Loucy (cell line): Measurements from ENCODE around the gene OGA.

ENCODE experiments used
- H2AFZ ChIP-seq: fragments of 200-600 bp; sonication (generic); 2 replicates; pipeline ENCODE4 v1.6.0; 2016; ENCODE audit warnings: antibody characterized with exemption, mild to moderate bottlenecking, low read length, moderate library complexity
- H3F3A ChIP-seq: fragments of 200-600 bp; 2 replicates; pipeline ENCODE4 v1.6.0; 2016; ENCODE audit warnings: antibody characterized with exemption, low read depth, mild to moderate bottlenecking
- H3K27me3 ChIP-seq: fragments of 200-600 bp; sonication (generic); 2 replicates; pipeline ENCODE4 v1.6.1; 2014; ENCODE audit warnings: low read length, mild to moderate bottlenecking; ENCODE audit not compliant: insufficient read depth, poor library complexity, severe bottlenecking
- H3K36me3 ChIP-seq: fragments of 200-600 bp; sonication (generic); 2 replicates; pipeline ENCODE4 v1.6.1; 2016; ENCODE audit warnings: low read length; ENCODE audit not compliant: insufficient read depth
- H3K4me1 ChIP-seq: fragments of 200-600 bp; sonication (generic); 2 replicates; pipeline ENCODE4 v1.5.1; 2014; ENCODE audit warnings: low read length, mild to moderate bottlenecking; ENCODE audit not compliant: insufficient read depth, poor library complexity, severe bottlenecking
- H3K4me2 ChIP-seq: fragments of 200-600 bp; sonication (generic); 2 replicates; pipeline ENCODE4 v1.6.0; 2014; ENCODE audit warnings: antibody characterized with exemption, low read length, low read depth, mild to moderate bottlenecking; ENCODE audit not compliant: poor library complexity, severe bottlenecking
- H3K4me3 ChIP-seq: fragments of 200-600 bp; sonication (generic); 2 replicates; pipeline ENCODE4 v1.5.1; 2014; ENCODE audit warnings: low read length, mild to moderate bottlenecking, mixed read lengths; ENCODE audit not compliant: poor library complexity, severe bottlenecking
- H3K79me2 ChIP-seq: fragments of 200-600 bp; sonication (generic); 2 replicates; pipeline ENCODE4 v1.6.1; 2014; ENCODE audit warnings: low read length; ENCODE audit not compliant: insufficient read depth
- H3K9ac ChIP-seq: fragments of 200-600 bp; sonication (generic); 2 replicates; pipeline ENCODE4 v1.6.0; 2014; ENCODE audit warnings: mild to moderate bottlenecking, low read depth, low read length, moderate library complexity; ENCODE audit not compliant: poor library complexity, severe bottlenecking
- H3K9me2 ChIP-seq: fragments of 200-600 bp; sonication (generic); replicated peaks from 2 replicates; pipeline ENCODE4 v1.6.1; 2016; ENCODE audit warnings: low read depth, low read length, mixed read lengths
- H3K9me3 ChIP-seq: fragments of 200-600 bp; sonication (generic); 2 replicates; pipeline ENCODE4 v1.6.1; 2014; ENCODE audit warnings: mild to moderate bottlenecking, antibody characterized with exemption, low read length, low read depth; ENCODE audit not compliant: insufficient read depth
- H4K20me1 ChIP-seq: fragments of 200-600 bp; sonication (generic); 2 replicates; pipeline ENCODE4 v1.6.0; 2014; ENCODE audit warnings: antibody characterized with exemption, low read length, mild to moderate bottlenecking; ENCODE audit not compliant: insufficient read depth, poor library complexity, severe bottlenecking
- EZH2phosphoT487 ChIP-seq: fragments of 200-600 bp; IDR thresholded peaks from 2 replicates; pipeline ENCODE4 v1.6.1; 2018; ENCODE audit warnings: antibody characterized with exemption, mild to moderate bottlenecking, moderate library complexity, borderline replicate concordance
- TF ChIP-seq, protein P1 (sequence below): fragments of 200-600 bp; sonication (generic); conservative IDR thresholded peaks from 2 replicates; pipeline ENCODE4 v1.5.1; 2014; ENCODE audit warnings: mild to moderate bottlenecking, antibody characterized with exemption, low read length

OGA gene

DNA sequence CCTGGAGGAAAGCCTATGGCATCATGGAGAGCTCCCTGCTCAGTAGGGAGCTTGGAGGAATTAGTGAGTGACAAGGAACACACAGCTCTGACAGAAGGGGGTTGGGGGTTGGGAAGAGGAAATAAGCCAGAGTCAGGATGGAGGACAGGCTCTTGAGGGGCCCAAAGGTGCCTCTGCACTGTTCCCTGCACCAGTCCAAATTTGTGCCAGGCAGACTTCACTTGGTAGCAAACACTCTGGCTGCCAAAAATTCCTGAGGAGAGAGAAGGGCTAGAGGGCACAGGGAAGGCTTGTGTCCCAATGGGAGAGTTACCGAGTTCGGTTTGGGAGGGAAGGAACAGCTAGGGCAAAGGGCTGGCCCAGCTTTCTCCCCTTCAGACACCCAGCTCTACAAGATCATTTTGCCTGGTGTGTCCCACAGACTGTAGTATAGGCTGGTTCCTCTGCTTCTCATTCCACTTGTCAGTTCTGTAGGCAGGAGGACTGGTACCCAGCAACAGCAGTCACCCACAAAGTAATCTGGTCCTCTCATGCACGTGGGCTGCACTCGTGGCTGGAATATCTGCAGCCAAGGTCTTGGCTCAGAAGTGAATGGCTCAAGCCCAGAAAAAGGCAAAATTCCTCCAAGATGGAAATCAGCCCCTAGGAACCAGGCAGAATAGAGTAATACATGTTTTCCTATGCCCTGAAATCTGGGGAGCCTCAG is 33.3 kb upstream of the OGA start:
- Histone ChIP-seq H3K9ac (no peak overlapping the region), H3K27me3 (no peaks in the 10 kb centered on the region), H2AFZ (no peak overlapping the region), H3F3A (no peaks in the 10 kb centered on the region), H3K4me3 (no peak overlapping the region), H3K4me2 (no peak overlapping the region), H3K79me2 (no peaks in the 10 kb centered on the region), H4K20me1 (no peaks in the 10 kb centered on the region), H3K9me2 (no peaks in the 10 kb centered on the region), H3K4me1 (peaks cover 11% of the 10 kb centered on the region), H3K36me3 (peaks cover 6% of the 10 kb centered on the region; the same call in 1 of the 2 replicates), H3K9me3 (no peaks in the 10 kb centered on the region)
- TF ChIP-seq EZH2phosphoT487 = no peak
- TF ChIP-seq, protein P1, sequence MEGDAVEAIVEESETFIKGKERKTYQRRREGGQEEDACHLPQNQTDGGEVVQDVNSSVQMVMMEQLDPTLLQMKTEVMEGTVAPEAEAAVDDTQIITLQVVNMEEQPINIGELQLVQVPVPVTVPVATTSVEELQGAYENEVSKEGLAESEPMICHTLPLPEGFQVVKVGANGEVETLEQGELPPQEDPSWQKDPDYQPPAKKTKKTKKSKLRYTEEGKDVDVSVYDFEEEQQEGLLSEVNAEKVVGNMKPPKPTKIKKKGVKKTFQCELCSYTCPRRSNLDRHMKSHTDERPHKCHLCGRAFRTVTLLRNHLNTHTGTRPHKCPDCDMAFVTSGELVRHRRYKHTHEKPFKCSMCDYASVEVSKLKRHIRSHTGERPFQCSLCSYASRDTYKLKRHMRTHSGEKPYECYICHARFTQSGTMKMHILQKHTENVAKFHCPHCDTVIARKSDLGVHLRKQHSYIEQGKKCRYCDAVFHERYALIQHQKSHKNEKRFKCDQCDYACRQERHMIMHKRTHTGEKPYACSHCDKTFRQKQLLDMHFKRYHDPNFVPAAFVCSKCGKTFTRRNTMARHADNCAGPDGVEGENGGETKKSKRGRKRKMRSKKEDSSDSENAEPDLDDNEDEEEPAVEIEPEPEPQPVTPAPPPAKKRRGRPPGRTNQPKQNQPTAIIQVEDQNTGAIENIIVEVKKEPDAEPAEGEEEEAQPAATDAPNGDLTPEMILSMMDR = no peak

DNA sequence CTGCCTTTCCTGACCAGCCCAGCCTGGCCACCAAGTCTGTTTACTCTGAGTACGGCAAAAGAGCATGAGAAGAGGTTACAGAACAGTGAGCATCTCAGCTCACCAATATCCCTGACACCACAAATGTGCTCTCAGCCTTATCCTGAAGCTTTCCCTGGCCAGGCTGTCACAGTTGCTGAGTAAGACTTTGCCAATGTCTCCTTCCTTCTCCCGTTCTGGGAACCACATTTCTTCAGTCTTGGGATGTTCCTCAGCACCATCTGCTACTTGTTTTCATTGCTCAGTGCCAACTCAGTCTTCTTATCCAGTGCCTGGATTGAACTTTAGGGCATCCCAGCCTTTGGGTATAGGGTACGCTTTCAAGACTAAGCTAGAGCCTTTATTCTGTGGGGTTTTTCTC is 32.5 kb upstream of the OGA start:
- peaks cover 14% of the 10 kb centered on the region; the same call in 1 of the 2 replicates for H3K36me3 ChIP-seq
- no peaks in the 10 kb centered on the region for H3K9me2 ChIP-seq
- H3K4me3 ChIP-seq = no peak overlapping the region
- H3K9ac ChIP-seq = no peak overlapping the region
- no peaks in the 10 kb centered on the region for H3K9me3 ChIP-seq
- no peaks in the 10 kb centered on the region for H3K79me2 ChIP-seq
- no peaks in the 10 kb centered on the region for H3K27me3 ChIP-seq
- no peak overlapping the region for H3K4me2 ChIP-seq
- peaks cover 11% of the 10 kb centered on the region for H3K4me1 ChIP-seq
- no peak overlapping the region for H2AFZ ChIP-seq
- no peaks in the 10 kb centered on the region for H3F3A ChIP-seq
- TF ChIP-seq EZH2phosphoT487 = no peak
- TF ChIP-seq, protein P1 = no peak
- no peaks in the 10 kb centered on the region for H4K20me1 ChIP-seq

DNA sequence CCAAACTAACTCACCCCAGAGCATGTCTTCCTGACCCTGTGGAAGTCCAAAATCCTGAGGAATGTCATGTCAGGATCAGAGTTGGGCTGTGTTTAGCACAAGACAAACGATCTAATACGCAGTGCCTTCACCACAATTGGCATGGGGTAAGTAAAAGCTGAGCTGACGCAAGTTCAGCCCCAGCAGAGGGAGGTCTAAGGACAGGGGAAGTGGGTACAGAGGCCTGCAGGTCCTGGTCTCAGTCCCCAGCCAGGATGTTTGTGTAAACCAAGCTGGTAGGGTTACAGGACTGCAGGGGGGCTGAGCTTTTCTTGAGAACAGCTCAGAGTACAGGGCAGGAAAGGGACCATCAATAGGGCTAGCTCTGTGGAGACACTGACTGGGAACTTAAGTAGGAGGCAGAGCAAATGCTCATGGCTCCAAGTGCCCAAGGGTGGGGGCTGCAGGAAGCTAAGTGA is 30.7 kb upstream of the OGA start:
- H4K20me1 ChIP-seq = no peaks in the 10 kb centered on the region
- no peaks in the 10 kb centered on the region for H3K79me2 ChIP-seq
- H3K4me1 ChIP-seq = peaks cover 11% of the 10 kb centered on the region
- no peaks in the 10 kb centered on the region for H3K9me2 ChIP-seq
- H3K4me3 ChIP-seq = no peak overlapping the region
- no peak overlapping the region for H2AFZ ChIP-seq
- H3K9me3 ChIP-seq = no peaks in the 10 kb centered on the region
- H3K9ac ChIP-seq = no peak overlapping the region
- H3K36me3 ChIP-seq = peaks cover 18% of the 10 kb centered on the region; the same call in 1 of the 2 replicates
- H3F3A ChIP-seq = no peaks in the 10 kb centered on the region
- no peaks in the 10 kb centered on the region for H3K27me3 ChIP-seq
- H3K4me2 ChIP-seq = no peak overlapping the region
- TF ChIP-seq, protein P1 = peak; percentile 42
- no peak for TF ChIP-seq EZH2phosphoT487
